ENCODE results near the gene ZNF714. TPM values are rescaled to one million over a fixed set of nuclear protein-coding genes. Genes with fewer than 3 reads are reported as not detected.

ZNF714 gene
- total and polyA plus RNA-seq, 10 of the 15 experiments (the other 5 are each of a cell fraction or from before 2014, with no cell fraction given): 4.9 to 13.2 (median 9.1) TPM

- ChIA-PET SMC1A (ENCODE audit: uncharacterized antibody, unreplicated experiment) (no interaction called here), CTCF (interaction anchor here (1.7 kb wide), 1 partner anchor 15 kb away, joined by 3 read pairs; no protein-coding TSS in a partner anchor), RAD21 (ENCODE audit: unreplicated experiment) (no interaction called here), POLR2A (no interaction called here)
- Histone ChIP-seq H3K9me3 (replicated peaks; ENCODE audit: control insufficient read depth, insufficient read depth, low read length) (peaks cover 10% of the 10 kb centered on the region; the same call in 2 of the 3 replicates), H3K4me1 (ENCODE audit: control insufficient read depth, insufficient read depth, low read length) (no peaks in the 10 kb centered on the region), H3K4me3 (no peak overlapping the region), H3K79me2 (ENCODE audit: control insufficient read depth, insufficient read depth, low read length) (no peaks in the 10 kb centered on the region), H3K27ac (ENCODE audit: control insufficient read depth, insufficient read depth) (no peak overlapping the region), H4K20me1 (ENCODE audit: control insufficient read depth, insufficient read depth) (no peaks in the 10 kb centered on the region), H3K4me2 (ENCODE audit: control insufficient read depth, insufficient read depth) (no peak overlapping the region), H3K9ac (ENCODE audit: control insufficient read depth, insufficient read depth, low read length) (no peak overlapping the region), H3K36me3 (ENCODE audit: control insufficient read depth in 2 of 2, insufficient read depth in 2 of 2, low read length in 1 of 2) (peaks cover 0 to 33% of the 10 kb centered on the region in 2 experiments; a peak in 2 of 4 replicates), H2AFZ (ENCODE audit: control insufficient read depth, low read depth, low read length) (no peak overlapping the region), H3K27me3 (replicated peaks in 1 of 2; ENCODE audit: control insufficient read depth in 2 of 2, insufficient read depth in 2 of 2, low read length in 1 of 2) (no peaks in the 10 kb centered on the region)
- no TSS peak for BruUV-seq (replicated peaks)
- DNase-seq (ENCODE audit: low read depth, low spot score) (no peak), FAIRE-seq (no peak), ATAC-seq (no peak)
- in situ Hi-C loops (cut with MboI): no loop called here
- intact Hi-C loops (cut with micrococcal nuclease; ENCODE audit: unreplicated experiment): no loop called here
- TF ChIP-seq, protein P1, sequence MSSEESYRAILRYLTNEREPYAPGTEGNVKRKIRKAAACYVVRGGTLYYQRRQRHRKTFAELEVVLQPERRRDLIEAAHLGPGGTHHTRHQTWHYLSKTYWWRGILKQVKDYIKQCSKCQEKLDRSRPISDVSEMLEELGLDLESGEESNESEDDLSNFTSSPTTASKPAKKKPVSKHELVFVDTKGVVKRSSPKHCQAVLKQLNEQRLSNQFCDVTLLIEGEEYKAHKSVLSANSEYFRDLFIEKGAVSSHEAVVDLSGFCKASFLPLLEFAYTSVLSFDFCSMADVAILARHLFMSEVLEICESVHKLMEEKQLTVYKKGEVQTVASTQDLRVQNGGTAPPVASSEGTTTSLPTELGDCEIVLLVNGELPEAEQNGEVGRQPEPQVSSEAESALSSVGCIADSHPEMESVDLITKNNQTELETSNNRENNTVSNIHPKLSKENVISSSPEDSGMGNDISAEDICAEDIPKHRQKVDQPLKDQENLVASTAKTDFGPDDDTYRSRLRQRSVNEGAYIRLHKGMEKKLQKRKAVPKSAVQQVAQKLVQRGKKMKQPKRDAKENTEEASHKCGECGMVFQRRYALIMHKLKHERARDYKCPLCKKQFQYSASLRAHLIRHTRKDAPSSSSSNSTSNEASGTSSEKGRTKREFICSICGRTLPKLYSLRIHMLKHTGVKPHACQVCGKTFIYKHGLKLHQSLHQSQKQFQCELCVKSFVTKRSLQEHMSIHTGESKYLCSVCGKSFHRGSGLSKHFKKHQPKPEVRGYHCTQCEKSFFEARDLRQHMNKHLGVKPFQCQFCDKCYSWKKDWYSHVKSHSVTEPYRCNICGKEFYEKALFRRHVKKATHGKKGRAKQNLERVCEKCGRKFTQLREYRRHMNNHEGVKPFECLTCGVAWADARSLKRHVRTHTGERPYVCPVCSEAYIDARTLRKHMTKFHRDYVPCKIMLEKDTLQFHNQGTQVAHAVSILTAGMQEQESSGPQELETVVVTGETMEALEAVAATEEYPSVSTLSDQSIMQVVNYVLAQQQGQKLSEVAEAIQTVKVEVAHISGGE (CRISPR knock-in tag; IDR thresholded peaks at IDR 0.05): no peak
- TF ChIP-seq HCFC1 (IDR thresholded peaks at IDR 0.05; ENCODE audit: low read length): no peak
- no peak for TF ChIP-seq TCF12 (IDR thresholded peaks at IDR 0.05; ENCODE audit: low read depth, low read length)
- TF ChIP-seq NFYA (IDR thresholded peaks at IDR 0.05; ENCODE audit: borderline replicate concordance, low read depth, low read length): no peak
- TF ChIP-seq REST (IDR thresholded peaks at IDR 0.05; ENCODE audit: low read depth, low read length): no peak
- TF ChIP-seq, protein P2, sequence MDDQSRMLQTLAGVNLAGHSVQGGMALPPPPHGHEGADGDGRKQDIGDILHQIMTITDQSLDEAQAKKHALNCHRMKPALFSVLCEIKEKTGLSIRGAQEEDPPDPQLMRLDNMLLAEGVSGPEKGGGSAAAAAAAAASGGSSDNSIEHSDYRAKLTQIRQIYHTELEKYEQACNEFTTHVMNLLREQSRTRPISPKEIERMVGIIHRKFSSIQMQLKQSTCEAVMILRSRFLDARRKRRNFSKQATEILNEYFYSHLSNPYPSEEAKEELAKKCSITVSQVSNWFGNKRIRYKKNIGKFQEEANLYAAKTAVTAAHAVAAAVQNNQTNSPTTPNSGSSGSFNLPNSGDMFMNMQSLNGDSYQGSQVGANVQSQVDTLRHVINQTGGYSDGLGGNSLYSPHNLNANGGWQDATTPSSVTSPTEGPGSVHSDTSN (IDR thresholded peaks at IDR 0.05; ENCODE audit: insufficient replicate concordance, low read depth, low read length): no peak
- no peak for TF ChIP-seq RCOR1 (conservative IDR thresholded peaks at IDR 0.05; ENCODE audit: low read depth, low read length)
- no peak for TF ChIP-seq ZNF274 (IDR thresholded peaks at IDR 0.05; ENCODE audit: insufficient read depth, insufficient read length)
- no peak for TF ChIP-seq CREB1 (IDR thresholded peaks at IDR 0.05; ENCODE audit: low read depth)
- no peak for TF ChIP-seq SIN3A (IDR thresholded peaks at IDR 0.05; ENCODE audit: low read depth, low read length)
- TF ChIP-seq LARP7 (IDR thresholded peaks at IDR 0.05): no peak
- TF ChIP-seq, protein P3, sequence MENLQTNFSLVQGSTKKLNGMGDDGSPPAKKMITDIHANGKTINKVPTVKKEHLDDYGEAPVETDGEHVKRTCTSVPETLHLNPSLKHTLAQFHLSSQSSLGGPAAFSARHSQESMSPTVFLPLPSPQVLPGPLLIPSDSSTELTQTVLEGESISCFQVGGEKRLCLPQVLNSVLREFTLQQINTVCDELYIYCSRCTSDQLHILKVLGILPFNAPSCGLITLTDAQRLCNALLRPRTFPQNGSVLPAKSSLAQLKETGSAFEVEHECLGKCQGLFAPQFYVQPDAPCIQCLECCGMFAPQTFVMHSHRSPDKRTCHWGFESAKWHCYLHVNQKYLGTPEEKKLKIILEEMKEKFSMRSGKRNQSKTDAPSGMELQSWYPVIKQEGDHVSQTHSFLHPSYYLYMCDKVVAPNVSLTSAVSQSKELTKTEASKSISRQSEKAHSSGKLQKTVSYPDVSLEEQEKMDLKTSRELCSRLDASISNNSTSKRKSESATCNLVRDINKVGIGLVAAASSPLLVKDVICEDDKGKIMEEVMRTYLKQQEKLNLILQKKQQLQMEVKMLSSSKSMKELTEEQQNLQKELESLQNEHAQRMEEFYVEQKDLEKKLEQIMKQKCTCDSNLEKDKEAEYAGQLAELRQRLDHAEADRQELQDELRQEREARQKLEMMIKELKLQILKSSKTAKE (IDR thresholded peaks at IDR 0.05; ENCODE audit: low read depth, poor library complexity, severe bottlenecking): no peak
- TF ChIP-seq TCF7 (IDR thresholded peaks at IDR 0.05; ENCODE audit: borderline replicate concordance): no peak
- no peak for TF ChIP-seq YY1 (IDR thresholded peaks at IDR 0.05; ENCODE audit: low read depth, low read length)
These were observed 66.7 kb downstream of the ZNF714 start for GRCh38 chr19:21148681-21149080.
